ENCODE results near the gene CYP2S1.
"Not testable (repeated sequence)": the region's sequence is repeated elsewhere in the genome, so short reads cannot be mapped to it uniquely, and the experiment has no call there.

The CYP2S1 gene

GRCh38 chr19:41226874-41227390, 33.9 kb downstream of the CYP2S1 start:
- no peak for DNase-seq

DNA sequence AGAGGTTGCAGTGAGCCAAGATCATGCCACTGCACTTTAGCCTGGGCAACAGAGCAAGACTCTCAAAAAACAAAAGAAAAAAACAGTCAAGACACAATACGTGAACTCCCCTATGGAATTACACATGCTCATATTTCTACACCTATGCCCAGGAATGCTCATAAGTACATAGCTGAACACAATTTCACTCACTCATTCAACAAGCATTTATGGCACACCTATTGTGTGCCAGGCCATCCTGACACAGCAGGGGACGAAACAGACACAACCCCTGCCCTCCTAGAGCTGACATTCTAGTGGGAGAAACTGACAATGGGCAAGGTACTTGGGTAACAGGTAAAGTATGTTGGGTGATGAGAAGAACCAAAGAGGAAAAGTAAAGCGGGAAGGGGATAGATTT, 35.5 kb downstream of the CYP2S1 start:
- DNase-seq = no peak

GRCh38 chr19:41229338-41229737, 36.3 kb downstream of the CYP2S1 start:
- not testable (repeated sequence) for DNase-seq

DNA sequence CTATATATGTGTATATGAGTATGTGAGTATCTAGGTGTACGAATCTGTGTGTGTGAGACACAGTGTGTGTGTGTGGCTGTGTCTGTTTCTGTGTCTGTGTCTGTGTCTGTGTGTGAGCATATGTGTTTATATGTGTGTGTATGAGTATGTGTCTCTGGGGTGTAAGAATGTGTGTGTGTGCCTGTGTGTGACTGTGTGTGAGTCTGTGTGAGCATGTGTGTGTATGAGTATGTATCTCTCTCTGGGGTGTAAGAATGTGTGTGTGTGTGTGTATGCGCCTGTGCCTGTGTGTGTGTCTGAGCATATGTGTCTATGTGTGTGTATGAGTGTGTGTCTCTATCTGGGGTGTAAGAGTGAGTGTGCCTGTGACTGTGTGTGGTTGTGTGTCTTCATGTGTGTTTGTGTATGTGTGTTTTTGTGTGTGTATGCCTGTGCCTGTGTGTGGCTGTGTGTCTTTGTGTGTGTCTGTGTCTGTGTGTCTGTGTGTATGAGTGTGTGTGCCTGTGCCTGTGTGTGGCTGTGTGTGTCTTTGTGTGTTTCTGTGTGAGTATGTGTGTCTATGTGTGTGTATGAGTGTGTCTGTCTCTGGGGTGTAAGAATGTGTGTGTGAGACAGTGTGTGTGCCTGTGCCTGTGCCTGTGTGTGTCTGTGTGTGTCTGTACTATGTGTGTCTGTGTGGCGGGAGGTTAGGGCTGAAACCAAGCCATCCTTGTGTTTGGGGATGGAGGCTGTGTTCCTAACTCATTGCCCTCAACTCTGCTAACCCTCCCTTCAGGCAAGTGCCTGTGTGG, 37.2 kb downstream of the CYP2S1 start:
- DNase-seq = no peak

GRCh38 chr19:41232686-41233085, 39.7 kb downstream of the CYP2S1 start:
- no peak for DNase-seq

DNA sequence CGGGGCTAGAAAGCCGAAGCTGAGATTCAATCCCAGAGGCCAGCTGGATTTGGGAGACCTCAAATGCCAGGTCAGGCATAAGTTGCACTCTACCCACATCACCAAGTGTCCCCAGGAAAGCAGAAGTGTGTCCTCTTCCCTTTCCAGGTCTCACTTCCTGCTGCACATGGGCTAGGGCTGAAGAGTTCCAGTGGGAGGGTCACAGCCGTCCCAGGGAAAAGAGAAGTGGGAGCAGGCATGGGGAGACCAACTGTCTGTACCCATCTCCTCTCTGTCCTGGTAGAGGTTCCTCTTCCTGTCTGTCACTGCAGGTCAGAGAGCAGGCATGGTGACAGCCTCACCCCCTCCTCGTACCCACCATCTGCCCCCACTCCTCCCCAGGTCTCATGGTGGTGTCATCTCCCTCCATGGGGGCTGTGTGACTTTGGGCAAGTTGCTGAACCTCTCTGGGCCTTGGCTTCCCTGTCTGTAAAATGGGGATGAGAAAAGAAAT, 40.8 kb downstream of the CYP2S1 start:
- DNase-seq = no peak

DNA sequence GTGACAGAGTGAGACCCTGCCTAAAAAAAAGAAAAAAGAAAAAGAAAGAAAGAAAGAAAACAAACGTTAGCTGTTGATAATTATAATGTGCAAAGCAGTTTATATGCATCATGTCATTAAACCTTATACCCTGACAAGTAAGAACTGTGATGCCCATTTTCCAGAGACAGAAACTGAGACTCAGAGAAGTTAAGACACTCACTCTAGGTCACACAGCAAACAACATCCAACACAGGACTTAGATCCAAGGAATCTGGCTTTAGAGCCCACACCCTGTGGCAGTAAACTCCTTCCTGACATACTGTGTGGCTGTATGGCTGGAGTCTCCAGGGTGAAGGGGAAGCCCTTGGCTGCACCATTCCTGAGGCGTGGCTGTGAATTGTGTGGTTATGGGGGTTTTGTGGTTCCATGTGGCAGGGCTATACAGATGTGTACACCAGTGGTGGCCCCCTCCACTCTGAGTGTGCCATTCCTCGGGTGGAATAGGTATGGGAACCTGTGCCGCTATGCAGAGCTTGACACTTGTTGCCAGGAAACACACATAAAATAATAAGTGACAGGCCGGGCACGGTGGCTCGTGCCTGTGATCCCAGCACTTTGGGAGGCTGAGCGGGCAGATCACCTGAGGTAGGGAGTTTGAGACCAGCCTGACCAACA, 41.6 kb downstream of the CYP2S1 start:
- DNase-seq = no peak

GRCh38 chr19:41235480-41235879, 42.5 kb downstream of the CYP2S1 start:
- no peak for DNase-seq

DNA sequence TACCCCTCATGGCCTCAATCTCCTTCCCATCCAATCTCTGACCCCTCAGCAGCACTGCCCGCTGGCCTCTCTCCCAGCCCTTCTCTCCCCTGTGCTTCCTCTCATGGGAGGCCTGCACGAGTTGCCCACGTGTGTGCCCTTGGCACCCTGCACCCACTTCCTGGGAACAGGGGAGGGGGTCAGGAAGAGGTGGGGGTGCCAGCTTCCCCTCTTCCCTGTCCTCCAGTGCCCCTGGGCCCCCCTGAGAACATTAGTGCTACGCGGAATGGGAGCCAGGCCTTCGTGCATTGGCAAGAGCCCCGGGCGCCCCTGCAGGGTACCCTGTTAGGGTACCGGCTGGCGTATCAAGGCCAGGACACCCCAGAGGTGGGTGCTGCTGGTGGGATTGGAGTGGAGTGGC, 45.2 kb downstream of the CYP2S1 start:
- no peak for DNase-seq

DNA sequence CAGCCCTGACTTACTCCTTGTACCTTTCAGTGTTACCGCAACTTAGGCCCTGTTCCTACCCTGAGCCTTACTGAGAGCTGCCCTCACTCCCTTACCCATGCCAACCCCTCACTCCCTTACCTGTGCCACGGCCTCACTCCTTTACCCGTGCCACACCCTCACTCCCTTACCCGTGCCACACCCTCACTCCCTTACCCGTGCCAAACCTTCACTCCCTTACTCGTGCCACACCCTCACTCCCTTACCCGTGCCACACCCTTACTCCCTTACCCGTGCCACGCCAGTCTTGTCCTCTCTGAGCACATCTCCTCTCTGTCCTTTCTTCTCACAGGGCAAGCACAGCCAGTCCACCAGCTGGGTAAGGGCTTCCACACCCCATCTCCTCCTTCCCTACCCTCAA, 46.3 kb downstream of the CYP2S1 start:
- no peak for DNase-seq

DNA sequence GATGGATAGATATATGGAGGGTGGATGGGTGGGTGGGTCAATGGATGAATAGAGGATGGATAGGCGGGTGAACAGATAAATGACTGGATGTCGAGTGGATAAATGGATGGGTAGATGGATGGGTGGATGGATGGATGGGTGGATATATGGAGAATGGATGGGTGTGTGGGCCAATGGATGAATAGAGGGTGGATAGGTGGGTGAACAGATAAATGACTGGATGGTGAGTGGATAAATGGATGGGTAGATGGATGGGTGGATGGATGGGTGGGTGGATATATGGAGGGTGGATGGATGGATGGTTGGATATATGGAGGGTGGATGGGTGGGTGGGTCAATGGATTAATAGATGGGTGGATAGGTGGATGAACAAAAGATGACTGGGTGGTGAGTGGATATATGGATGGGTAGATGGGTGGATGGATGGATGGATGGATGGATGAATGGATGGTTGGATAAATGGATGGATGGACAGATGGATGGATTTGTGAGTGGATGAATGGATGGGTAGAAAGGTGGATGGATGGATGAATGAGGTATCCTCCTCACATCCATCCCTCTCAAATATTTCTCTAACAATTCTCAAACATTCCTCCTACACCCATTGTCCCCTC, 47.0 kb downstream of the CYP2S1 start:
- no peak for DNase-seq

DNA sequence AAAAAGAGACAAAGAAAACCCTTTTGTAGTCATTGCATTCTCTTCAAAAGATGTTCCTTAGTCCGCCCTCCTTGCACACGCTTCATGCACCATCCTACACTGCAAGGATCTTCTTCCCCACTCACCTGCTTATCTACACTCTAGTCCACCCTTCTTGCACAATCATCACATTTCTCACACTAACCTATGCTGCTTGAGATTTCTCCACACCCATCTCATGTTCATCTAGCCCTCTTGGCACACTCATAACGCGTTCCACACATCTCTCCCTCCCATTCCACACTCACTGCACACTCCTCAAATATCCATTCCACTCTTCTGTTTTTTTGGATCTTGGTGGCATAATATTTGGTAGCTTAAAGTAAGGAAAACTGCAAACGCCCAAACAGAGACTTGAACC, 48.8 kb downstream of the CYP2S1 start:
- DNase-seq = no peak

DNA sequence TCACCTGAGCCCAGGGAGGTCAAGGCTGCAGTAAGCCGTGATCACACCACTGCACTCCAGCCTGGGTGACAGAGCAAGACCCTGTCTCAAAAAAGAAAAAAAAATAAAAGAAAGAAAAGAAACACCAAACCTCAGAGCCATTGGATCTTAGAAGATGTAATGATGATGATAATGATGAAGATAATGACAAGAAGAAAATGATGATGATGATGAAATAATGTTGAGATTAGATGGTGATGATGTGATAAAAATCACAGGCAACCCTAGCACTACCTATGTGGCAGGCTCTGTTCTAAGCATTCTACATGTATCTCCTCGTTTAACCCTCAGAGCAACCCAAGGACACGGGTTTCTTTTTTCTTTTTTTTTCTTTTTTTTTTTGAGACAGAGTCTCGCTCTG, 51.1 kb downstream of the CYP2S1 start:
- DNase-seq = no peak

GRCh38 chr19:41245843-41246242, 52.8 kb downstream of the CYP2S1 start:
- DNase-seq = no peak

DNA sequence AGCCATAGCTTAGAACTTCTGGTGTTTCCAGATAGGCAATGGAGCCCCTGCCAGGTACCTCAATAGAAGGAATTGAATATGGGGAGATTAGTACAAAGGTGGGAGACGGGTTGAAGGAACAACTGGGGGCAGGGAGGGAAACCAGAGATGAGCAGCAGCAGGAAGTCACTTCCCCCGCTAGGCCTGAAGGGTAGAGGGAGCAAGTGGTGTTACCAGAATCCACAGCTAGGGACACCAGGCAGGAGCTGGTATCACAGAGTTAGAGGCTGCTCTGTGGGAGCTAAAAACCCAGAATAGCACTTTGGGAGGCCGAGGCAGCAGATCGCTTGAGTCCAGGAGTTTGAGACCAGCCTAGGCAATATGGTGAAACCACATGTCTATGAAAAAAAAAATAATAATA, 55.9 kb downstream of the CYP2S1 start:
- no peak for DNase-seq

GRCh38 chr19:41249707-41250423, 56.8 kb downstream of the CYP2S1 start:
- no peak for DNase-seq

- DNase-seq = no peak
Observed at GRCh38 chr19:41253660-41254059, 60.6 kb downstream of the CYP2S1 start.

- DNase-seq = no peak
Observed at GRCh38 chr19:41255171-41255570, 62.2 kb downstream of the CYP2S1 start.
